DND-41 (cell line): ENCODE results near the gene FLNB.

Source experiments
- ATAC-seq: fragments of 200-7000 bp; cut with Tn5 transposase; 3 replicates; pipeline ENCODE4 v1.9.1; 2021; ENCODE audit warnings: low read depth; ENCODE audit not compliant: insufficient read depth
- DNase-seq: peaks from one replicate; pipeline ENCODE4 v3.0.0-alpha.2; 2020
- H2AFZ ChIP-seq: 2 replicates; pipeline ENCODE4 v1.6.0; 2012; ENCODE audit warnings: low read depth, low read length
- H3K27ac ChIP-seq: 2 replicates; pipeline ENCODE4 v1.5.1; 2012; ENCODE audit warnings: low read length, inconsistent platforms
- H3K27me3 ChIP-seq: fragments of 200-600 bp; sonication (generic); 2 replicates; pipeline ENCODE4 v1.6.0; 2012; ENCODE audit warnings: low read length, mild to moderate bottlenecking, inconsistent platforms; ENCODE audit not compliant: insufficient read depth, poor library complexity
- H3K36me3 ChIP-seq: 2 replicates; pipeline ENCODE4 v1.5.1; 2012; ENCODE audit warnings: low read length, inconsistent platforms; ENCODE audit not compliant: insufficient read depth
- H3K4me1 ChIP-seq: 2 replicates; pipeline ENCODE4 v1.5.1; 2012; ENCODE audit warnings: mild to moderate bottlenecking, low read length; ENCODE audit not compliant: insufficient read depth
- H3K4me2 ChIP-seq: 2 replicates; pipeline ENCODE4 v1.6.0; 2012; ENCODE audit warnings: mild to moderate bottlenecking, moderate library complexity, low read length, inconsistent platforms; ENCODE audit not compliant: insufficient read depth
- H3K4me3 ChIP-seq, 2 experiments: fragments of 200-600 bp in 1 of 2; shearing (Covaris generic) in 1 of 2; 2 replicates each; pipeline ENCODE4 v1.5.1; 2012 to 2016; ENCODE audit warnings: inconsistent platforms in 2 of 2, low read length in 2 of 2, mild to moderate bottlenecking in 2 of 2, low read depth in 1 of 2, moderate library complexity in 1 of 2
- H3K79me2 ChIP-seq: 2 replicates; pipeline ENCODE4 v1.6.0; 2012; ENCODE audit warnings: low read length, inconsistent platforms; ENCODE audit not compliant: insufficient read depth
- H3K9ac ChIP-seq: 2 replicates; pipeline ENCODE4 v1.6.0; 2012; ENCODE audit warnings: low read depth, mild to moderate bottlenecking, inconsistent platforms, low read length, moderate library complexity
- H3K9me3 ChIP-seq: 2 replicates; pipeline ENCODE4 v1.5.1; 2012; ENCODE audit warnings: low read length, moderate library complexity, mild to moderate bottlenecking, inconsistent platforms; ENCODE audit not compliant: insufficient read depth, severe bottlenecking
- H4K20me1 ChIP-seq: 2 replicates; pipeline ENCODE4 v1.6.0; 2012; ENCODE audit warnings: low read length; ENCODE audit not compliant: insufficient read depth
- CTCF ChIP-seq: IDR thresholded peaks from 2 replicates; pipeline ENCODE4 v1.5.1; 2012; ENCODE audit warnings: borderline replicate concordance, low read length, moderate library complexity, mild to moderate bottlenecking; ENCODE audit not compliant: poor library complexity, severe bottlenecking; ENCODE audit errors: extremely low read depth
- EZH2 ChIP-seq: IDR thresholded peaks from 3 replicates; pipeline ENCODE4 v1.6.1; 2012; ENCODE audit warnings: borderline replicate concordance, low read depth, mild to moderate bottlenecking, moderate library complexity, low read length, inconsistent platforms; ENCODE audit not compliant: severe bottlenecking

FLNB gene

GRCh38 chr3:58143417-58144055 is 135.3 kb downstream of the FLNB start:
- Histone ChIP-seq H4K20me1 (no peaks in the 10 kb centered on the region), H3K4me1 (no peaks in the 10 kb centered on the region), H3K4me2 (no peak overlapping the region), H2AFZ (no peak overlapping the region), H3K27me3 (no peaks in the 10 kb centered on the region), H3K4me3 (no peak overlapping the region), H3K79me2 (no peaks in the 10 kb centered on the region), H3K27ac (no peak overlapping the region), H3K9me3 (no peaks in the 10 kb centered on the region), H3K9ac (no peak overlapping the region), H3K36me3 (peaks cover 83% of the 10 kb centered on the region)
- DNase-seq (no peak), ATAC-seq (no peak)
- TF ChIP-seq CTCF (no peak), EZH2 (no peak)

GRCh38 chr3:58144478-58145325 is 136.5 kb downstream of the FLNB start:
- no peak overlapping the region for H3K4me3 ChIP-seq
- H3K4me1 ChIP-seq = no peaks in the 10 kb centered on the region
- ATAC-seq (no peak), DNase-seq (no peak)
- H3K36me3 ChIP-seq = peaks cover 83% of the 10 kb centered on the region
- H3K79me2 ChIP-seq = no peaks in the 10 kb centered on the region
- H4K20me1 ChIP-seq = no peaks in the 10 kb centered on the region
- H3K9me3 ChIP-seq = no peaks in the 10 kb centered on the region
- no peak overlapping the region for H3K4me2 ChIP-seq
- no peak for TF ChIP-seq EZH2
- TF ChIP-seq CTCF = no peak
- no peak overlapping the region for H3K27ac ChIP-seq
- no peak overlapping the region for H2AFZ ChIP-seq
- no peak overlapping the region for H3K9ac ChIP-seq
- H3K27me3 ChIP-seq = no peaks in the 10 kb centered on the region

- no peaks in the 10 kb centered on the region for H4K20me1 ChIP-seq
- H3K4me2 ChIP-seq = no peak overlapping the region
- no peaks in the 10 kb centered on the region for H3K79me2 ChIP-seq
- no peak overlapping the region for H3K4me3 ChIP-seq
- DNase-seq (no peak), ATAC-seq (no peak)
- H3K4me1 ChIP-seq = no peaks in the 10 kb centered on the region
- no peak overlapping the region for H3K27ac ChIP-seq
- no peak overlapping the region for H3K9ac ChIP-seq
- no peak overlapping the region for H2AFZ ChIP-seq
- no peaks in the 10 kb centered on the region for H3K27me3 ChIP-seq
- H3K36me3 ChIP-seq = peaks cover 85% of the 10 kb centered on the region
- TF ChIP-seq EZH2 = no peak
- no peaks in the 10 kb centered on the region for H3K9me3 ChIP-seq
These were observed 139.8 kb downstream of the FLNB start for GRCh38 chr3:58148049-58148448.

GRCh38 chr3:58150130-58150809 is 142.0 kb downstream of the FLNB start:
- no peak overlapping the region for H3K27ac ChIP-seq
- no peak for ATAC-seq
- no peak overlapping the region for H3K4me3 ChIP-seq
- no peak for DNase-seq
- H3K79me2 ChIP-seq = no peaks in the 10 kb centered on the region
- no peaks in the 10 kb centered on the region for H3K4me1 ChIP-seq
- H3K36me3 ChIP-seq = peaks cover 95% of the 10 kb centered on the region
- H3K27me3 ChIP-seq = no peaks in the 10 kb centered on the region
- H3K9me3 ChIP-seq = no peaks in the 10 kb centered on the region
- H3K9ac ChIP-seq = no peak overlapping the region
- H4K20me1 ChIP-seq = no peaks in the 10 kb centered on the region
- H3K4me2 ChIP-seq = no peak overlapping the region
- H2AFZ ChIP-seq = no peak overlapping the region
- TF ChIP-seq CTCF (no peak), EZH2 (no peak)
